K562 (cell line): ENCODE data around the gene ALOXE3. TPM values are rescaled to one million over a fixed set of nuclear protein-coding genes. Genes with fewer than 3 reads are reported as not detected.

Experiments used
- CHCHD3 ChIP-seq: fragments of 250-450 bp; sonication (Bioruptor Pico); IDR thresholded peaks from 2 replicates; pipeline ENCODE4 v2.1.2; 2022; ENCODE audit warnings: mild to moderate bottlenecking
- CTBP1 ChIP-seq: fragments of 450-650 bp; IDR thresholded peaks from 2 replicates; pipeline ENCODE4 v1.6.1; 2016; ENCODE audit warnings: borderline replicate concordance
- DMBX1 ChIP-seq: fragments of 250-450 bp; sonication (Bioruptor Pico); IDR thresholded peaks from 2 replicates; pipeline ENCODE4 v1.8.0; 2022; ENCODE audit warnings: inconsistent platforms, mild to moderate bottlenecking, moderate library complexity, borderline replicate concordance
- EHMT2 ChIP-seq: fragments of 450-650 bp; IDR thresholded peaks from 2 replicates; pipeline ENCODE4 v1.6.1; 2018; ENCODE audit warnings: antibody characterized with exemption
- ERF ChIP-seq: fragments of 450-650 bp; formaldehyde crosslinking; IDR thresholded peaks from 2 replicates; pipeline ENCODE4 v1.4.0; 2020; ENCODE audit warnings: mild to moderate bottlenecking, mixed read lengths
- FOSL1 ChIP-seq: fragments of 200-800 bp; sonication (Bioruptor generic); conservative IDR thresholded peaks from 2 replicates; pipeline ENCODE4 v1.6.1; 2016; ENCODE audit warnings: missing genetic modification characterization, missing compliant biosample characterization
- KDM5B ChIP-seq: fragments of 200-600 bp; sonication (generic); IDR thresholded peaks from 2 replicates; pipeline ENCODE4 v1.6.1; 2012; ENCODE audit warnings: low read depth, mild to moderate bottlenecking, moderate library complexity, low read length, control low read depth, inconsistent platforms; ENCODE audit not compliant: insufficient replicate concordance
- MAZ ChIP-seq, 2 experiments: fragments of 450-650 bp in 1 of 2; sonication (generic) in 1 of 2; formaldehyde crosslinking; IDR thresholded peaks in 1 of 2; conservative IDR thresholded peaks in 1 of 2; 2 replicates each; pipeline versions ENCODE4 v1.4.0 to v1.5.0; 2020; ENCODE audit warnings: mild to moderate bottlenecking in 1 of 2, missing genetic modification reagents in 1 of 2
- MTA2 ChIP-seq: fragments of 450-650 bp; IDR thresholded peaks from 2 replicates; pipeline ENCODE4 v1.6.1; 2016; ENCODE audit warnings: low read depth
- RBBP5 ChIP-seq: fragments of 200-600 bp; sonication (generic); IDR thresholded peaks from 2 replicates; pipeline ENCODE4 v1.6.1; 2012; ENCODE audit warnings: borderline replicate concordance, mild to moderate bottlenecking, low read length, control low read depth, inconsistent platforms; ENCODE audit not compliant: insufficient read depth, poor library complexity, severe bottlenecking
- RHOXF2B ChIP-seq: fragments of 250-450 bp; sonication (Bioruptor Pico); conservative IDR thresholded peaks from 2 replicates; pipeline ENCODE4 v1.5.1; 2021
- SMAD2 ChIP-seq: fragments of 150-350 bp; IDR thresholded peaks from 2 replicates; pipeline ENCODE4 v1.6.1; 2014; ENCODE audit warnings: low read depth, mild to moderate bottlenecking, low read length
- ZNF174 ChIP-seq: fragments of 250-450 bp; sonication (Bioruptor Pico); IDR thresholded peaks from 2 replicates; pipeline ENCODE4 v1.4.0; 2020; ENCODE audit warnings: mild to moderate bottlenecking
- ZNF324 ChIP-seq: fragments of 250-450 bp; sonication (Bioruptor Pico); IDR thresholded peaks from 2 replicates; pipeline ENCODE4 v1.4.0; 2020; ENCODE audit warnings: mild to moderate bottlenecking
- ZNF408 ChIP-seq: fragments of 250-450 bp; sonication (Bioruptor Pico); IDR thresholded peaks from 2 replicates; pipeline ENCODE4 v1.4.0; 2020; ENCODE audit warnings: low read depth, mild to moderate bottlenecking, moderate library complexity
- ZNF444 ChIP-seq: fragments of 250-450 bp; sonication (Bioruptor Pico); IDR thresholded peaks from 2 replicates; pipeline ENCODE4 v1.4.0; 2020; ENCODE audit warnings: mild to moderate bottlenecking, moderate library complexity
- polyA plus RNA-seq, 8 experiments: library from polyadenylated mRNA; depleted of rRNA in 4 of 8; stranded (reverse) in 5 of 8; unstranded in 3 of 8; fragments of >200 nt; fragmentation: Nextera tagmentation in 2 of 8; fragmentation: Illumina TruSeq in 1 of 8; extraction: Ambion mirVana in 2 of 8; extraction: Trizol in 1 of 8; gene quantifications; 2 replicates each; pipeline versions ENCODE4 v1.2.1 to v1.2.3, GENCODE V29; 2011 to 2014; ENCODE audit warnings: inconsistent platforms in 1 of 8, missing spikeins in 1 of 8
- total RNA-seq, 7 experiments: library from RNA; depleted of rRNA in 6 of 7; stranded (reverse); fragments of >200 nt in 6 of 7; fragmentation: Illumina TruSeq in 2 of 7; extraction: Trizol in 2 of 7; gene quantifications; 2 replicates each; pipeline versions ENCODE4 v1.2.1 to v1.2.3, GENCODE V29; 2011 to 2021; ENCODE audit warnings: low replicate concordance in 1 of 7
- TF ChIP-seq, protein P1 (sequence below): sonication (generic); formaldehyde crosslinking; IDR thresholded peaks from 2 replicates; pipeline ENCODE4 v1.8.1; 2023; ENCODE audit warnings: mild to moderate bottlenecking, missing genetic modification reagents
- TF ChIP-seq, protein P2 (sequence below): IDR thresholded peaks from 2 replicates; pipeline ENCODE4 v1.6.1; 2011; ENCODE audit warnings: borderline replicate concordance, low read depth, mild to moderate bottlenecking, moderate library complexity, low read length; ENCODE audit not compliant: insufficient read depth, poor library complexity, severe bottlenecking
- TF ChIP-seq, protein P3 (sequence below): fragments of 250-450 bp; sonication (Bioruptor Pico); IDR thresholded peaks from 2 replicates; pipeline ENCODE4 v1.5.0; 2021
- TF ChIP-seq, protein P4 (sequence below): fragments of 450-650 bp; formaldehyde crosslinking; IDR thresholded peaks from 2 replicates; pipeline ENCODE4 v1.4.0; 2020; ENCODE audit warnings: mild to moderate bottlenecking, moderate library complexity

Gene ALOXE3
- total and polyA plus RNA-seq, 9 of the 15 experiments (the other 6 are each of a cell fraction or from before 2014, with no cell fraction given): 0.04 TPM; not detected in 8

DNA sequence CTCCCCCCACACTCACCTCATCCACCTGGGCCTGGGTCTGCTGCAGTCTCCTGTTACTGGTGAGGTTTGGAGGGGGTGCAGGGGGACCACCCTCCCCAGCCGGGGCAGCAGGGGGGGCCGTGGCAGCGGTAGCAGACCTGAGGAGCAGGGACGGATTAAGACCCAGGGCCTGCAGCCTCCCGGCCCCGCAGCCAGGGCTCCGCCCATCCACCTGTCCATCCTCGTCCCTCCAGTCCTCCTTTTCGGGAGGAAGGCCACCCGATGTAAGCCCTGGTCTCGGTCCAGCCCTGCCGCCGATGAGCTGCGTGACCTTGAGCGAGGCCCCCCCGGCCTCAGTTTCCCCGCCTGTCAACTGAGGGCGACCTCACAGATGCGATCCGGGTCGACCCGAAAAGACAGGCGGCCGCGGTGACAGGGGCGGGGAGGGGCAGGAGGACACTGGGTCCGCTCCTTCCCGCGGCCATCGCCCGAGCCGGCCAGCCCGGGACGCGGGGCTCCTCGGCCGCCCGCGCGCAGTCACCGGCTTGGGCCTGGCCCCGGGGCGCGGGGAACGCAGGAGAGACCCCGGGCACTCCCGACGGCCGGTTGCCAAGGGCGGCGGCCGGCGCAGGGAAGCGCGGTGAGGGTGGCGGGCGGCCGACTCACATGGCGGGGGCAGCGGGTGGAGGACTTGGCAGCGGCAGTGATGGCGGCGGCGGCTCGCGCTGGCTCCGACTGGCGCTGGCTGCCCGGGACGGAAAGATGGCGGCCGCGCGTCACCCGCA is 44.1 kb upstream of the ALOXE3 start, which contains the start of gene VAMP2 (continued):
- TF ChIP-seq, protein P1, sequence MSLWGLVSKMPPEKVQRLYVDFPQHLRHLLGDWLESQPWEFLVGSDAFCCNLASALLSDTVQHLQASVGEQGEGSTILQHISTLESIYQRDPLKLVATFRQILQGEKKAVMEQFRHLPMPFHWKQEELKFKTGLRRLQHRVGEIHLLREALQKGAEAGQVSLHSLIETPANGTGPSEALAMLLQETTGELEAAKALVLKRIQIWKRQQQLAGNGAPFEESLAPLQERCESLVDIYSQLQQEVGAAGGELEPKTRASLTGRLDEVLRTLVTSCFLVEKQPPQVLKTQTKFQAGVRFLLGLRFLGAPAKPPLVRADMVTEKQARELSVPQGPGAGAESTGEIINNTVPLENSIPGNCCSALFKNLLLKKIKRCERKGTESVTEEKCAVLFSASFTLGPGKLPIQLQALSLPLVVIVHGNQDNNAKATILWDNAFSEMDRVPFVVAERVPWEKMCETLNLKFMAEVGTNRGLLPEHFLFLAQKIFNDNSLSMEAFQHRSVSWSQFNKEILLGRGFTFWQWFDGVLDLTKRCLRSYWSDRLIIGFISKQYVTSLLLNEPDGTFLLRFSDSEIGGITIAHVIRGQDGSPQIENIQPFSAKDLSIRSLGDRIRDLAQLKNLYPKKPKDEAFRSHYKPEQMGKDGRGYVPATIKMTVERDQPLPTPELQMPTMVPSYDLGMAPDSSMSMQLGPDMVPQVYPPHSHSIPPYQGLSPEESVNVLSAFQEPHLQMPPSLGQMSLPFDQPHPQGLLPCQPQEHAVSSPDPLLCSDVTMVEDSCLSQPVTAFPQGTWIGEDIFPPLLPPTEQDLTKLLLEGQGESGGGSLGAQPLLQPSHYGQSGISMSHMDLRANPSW (CRISPR knock-in tag): no peak
- peak; percentile 38 for TF ChIP-seq RBBP5
- no peak for TF ChIP-seq SMAD2
- TF ChIP-seq RHOXF2B (CRISPR knock-in tag): no peak
- TF ChIP-seq, protein P2, sequence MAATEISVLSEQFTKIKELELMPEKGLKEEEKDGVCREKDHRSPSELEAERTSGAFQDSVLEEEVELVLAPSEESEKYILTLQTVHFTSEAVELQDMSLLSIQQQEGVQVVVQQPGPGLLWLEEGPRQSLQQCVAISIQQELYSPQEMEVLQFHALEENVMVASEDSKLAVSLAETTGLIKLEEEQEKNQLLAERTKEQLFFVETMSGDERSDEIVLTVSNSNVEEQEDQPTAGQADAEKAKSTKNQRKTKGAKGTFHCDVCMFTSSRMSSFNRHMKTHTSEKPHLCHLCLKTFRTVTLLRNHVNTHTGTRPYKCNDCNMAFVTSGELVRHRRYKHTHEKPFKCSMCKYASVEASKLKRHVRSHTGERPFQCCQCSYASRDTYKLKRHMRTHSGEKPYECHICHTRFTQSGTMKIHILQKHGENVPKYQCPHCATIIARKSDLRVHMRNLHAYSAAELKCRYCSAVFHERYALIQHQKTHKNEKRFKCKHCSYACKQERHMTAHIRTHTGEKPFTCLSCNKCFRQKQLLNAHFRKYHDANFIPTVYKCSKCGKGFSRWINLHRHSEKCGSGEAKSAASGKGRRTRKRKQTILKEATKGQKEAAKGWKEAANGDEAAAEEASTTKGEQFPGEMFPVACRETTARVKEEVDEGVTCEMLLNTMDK: no peak
- TF ChIP-seq, protein P3, sequence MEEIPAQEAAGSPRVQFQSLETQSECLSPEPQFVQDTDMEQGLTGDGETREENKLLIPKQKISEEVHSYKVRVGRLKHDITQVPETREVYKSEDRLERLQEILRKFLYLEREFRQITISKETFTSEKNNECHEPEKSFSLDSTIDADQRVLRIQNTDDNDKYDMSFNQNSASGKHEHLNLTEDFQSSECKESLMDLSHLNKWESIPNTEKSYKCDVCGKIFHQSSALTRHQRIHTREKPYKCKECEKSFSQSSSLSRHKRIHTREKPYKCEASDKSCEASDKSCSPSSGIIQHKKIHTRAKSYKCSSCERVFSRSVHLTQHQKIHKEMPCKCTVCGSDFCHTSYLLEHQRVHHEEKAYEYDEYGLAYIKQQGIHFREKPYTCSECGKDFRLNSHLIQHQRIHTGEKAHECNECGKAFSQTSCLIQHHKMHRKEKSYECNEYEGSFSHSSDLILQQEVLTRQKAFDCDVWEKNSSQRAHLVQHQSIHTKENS (CRISPR knock-in tag): no peak
- no peak for TF ChIP-seq ZNF408 (CRISPR knock-in tag)
- TF ChIP-seq CHCHD3 (CRISPR knock-in tag): no peak
- TF ChIP-seq EHMT2: no peak
- peak; percentile 16 for TF ChIP-seq KDM5B
- TF ChIP-seq ZNF324: no peak
- TF ChIP-seq MTA2: no peak
- no peak for TF ChIP-seq FOSL1 (tag)
- TF ChIP-seq ERF (CRISPR knock-in tag): peak; percentile 57; the same call in 1 of the 2 replicates
- peak; percentile 26 for TF ChIP-seq CTBP1
- TF ChIP-seq ZNF444 (CRISPR knock-in tag): no peak
- no peak for TF ChIP-seq DMBX1
- peak in 1 of 2 experiments; percentile 69; a peak in 2 of 4 replicates for TF ChIP-seq MAZ (CRISPR knock-in tag; conservative IDR thresholded peaks at IDR 0.05 in 1 of 2, IDR thresholded peaks at IDR 0.05 in 1 of 2)
- TF ChIP-seq ZNF174 (CRISPR knock-in tag): no peak
- TF ChIP-seq, protein P4, sequence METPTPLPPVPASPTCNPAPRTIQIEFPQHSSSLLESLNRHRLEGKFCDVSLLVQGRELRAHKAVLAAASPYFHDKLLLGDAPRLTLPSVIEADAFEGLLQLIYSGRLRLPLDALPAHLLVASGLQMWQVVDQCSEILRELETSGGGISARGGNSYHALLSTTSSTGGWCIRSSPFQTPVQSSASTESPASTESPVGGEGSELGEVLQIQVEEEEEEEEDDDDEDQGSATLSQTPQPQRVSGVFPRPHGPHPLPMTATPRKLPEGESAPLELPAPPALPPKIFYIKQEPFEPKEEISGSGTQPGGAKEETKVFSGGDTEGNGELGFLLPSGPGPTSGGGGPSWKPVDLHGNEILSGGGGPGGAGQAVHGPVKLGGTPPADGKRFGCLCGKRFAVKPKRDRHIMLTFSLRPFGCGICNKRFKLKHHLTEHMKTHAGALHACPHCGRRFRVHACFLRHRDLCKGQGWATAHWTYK (CRISPR knock-in tag): 0 out of 2 replicates have a peak, but pooled peaks have one; percentile 32
